NCI-H2227 treated with DMSO at 0.1 percent for 48 hours (cell line): Measurements from ENCODE around the gene RAPGEF4.
A peak's percentile ranks its signal among the peaks of the same experiment; 100 is the strongest.

Experiments
- DNase-seq: peaks from one replicate; lab custom pipeline; 2025; lab: John Stamatoyannopoulos, UW

Gene RAPGEF4

GRCh38 chr2:172823261-172823850, 87.7 kb downstream of the RAPGEF4 start:
- no peak for DNase-seq

DNA sequence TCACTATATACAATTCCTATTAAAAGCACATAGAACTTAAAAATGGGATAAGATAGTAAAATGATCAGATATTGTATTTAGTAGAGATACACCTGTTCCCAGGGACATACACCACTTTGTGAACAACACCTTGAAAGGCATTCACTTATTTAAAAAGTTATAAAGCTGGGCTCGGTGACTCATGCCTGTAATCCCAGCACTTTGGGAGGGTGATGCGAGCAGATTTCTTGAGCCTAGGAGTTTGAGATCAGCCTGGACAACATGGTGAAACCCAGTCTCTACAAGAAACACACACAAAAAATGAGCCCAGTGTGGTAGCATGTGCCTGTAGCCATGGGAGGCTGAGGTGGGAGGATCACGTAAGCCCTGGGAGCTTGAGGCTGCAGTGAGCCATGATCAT, 90.9 kb downstream of the RAPGEF4 start:
- DNase-seq = no peak

DNA sequence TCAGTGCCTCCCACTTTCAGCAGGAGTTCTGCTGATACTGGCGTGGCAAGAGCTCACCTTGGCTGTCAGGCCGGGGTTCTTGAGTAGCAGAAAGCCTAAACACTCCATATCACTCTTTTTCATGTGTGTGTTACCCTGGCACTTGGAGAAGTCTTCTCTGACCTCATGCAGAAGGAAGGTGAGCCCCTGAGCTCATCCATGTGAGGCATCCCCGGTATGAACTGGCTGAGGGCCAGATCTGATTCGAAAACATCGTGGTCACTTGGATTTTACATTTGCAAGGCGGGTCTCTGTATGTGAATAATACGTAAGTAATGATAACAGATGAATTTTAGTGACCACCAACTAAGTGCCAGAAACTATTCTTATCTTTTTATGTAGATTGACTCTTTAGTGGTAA, 93.6 kb downstream of the RAPGEF4 start:
- no peak for DNase-seq

GRCh38 chr2:172830482-172830881, 94.8 kb downstream of the RAPGEF4 start:
- DNase-seq = no peak

DNA sequence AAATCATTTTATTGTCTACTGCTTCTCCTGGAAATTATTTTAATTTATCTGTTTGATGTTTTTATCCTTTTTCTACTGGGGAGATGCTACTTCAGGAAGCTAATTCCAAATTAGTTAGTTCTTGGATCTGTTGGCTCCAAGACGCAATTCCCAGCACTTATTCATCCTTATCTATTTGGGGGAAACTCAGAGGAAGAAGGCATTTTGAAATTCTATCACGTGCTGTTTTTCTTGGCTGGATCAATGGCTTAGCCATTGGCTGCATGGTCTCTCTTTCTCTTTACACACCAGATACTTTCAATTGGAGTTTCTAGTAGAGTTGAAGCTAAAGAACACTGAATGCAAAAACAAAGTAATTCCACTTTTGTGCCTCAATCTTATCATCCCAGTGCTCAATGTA, 98.3 kb downstream of the RAPGEF4 start:
- DNase-seq = no peak

GRCh38 chr2:172834881-172835280, 99.2 kb downstream of the RAPGEF4 start:
- DNase-seq = no peak

DNA sequence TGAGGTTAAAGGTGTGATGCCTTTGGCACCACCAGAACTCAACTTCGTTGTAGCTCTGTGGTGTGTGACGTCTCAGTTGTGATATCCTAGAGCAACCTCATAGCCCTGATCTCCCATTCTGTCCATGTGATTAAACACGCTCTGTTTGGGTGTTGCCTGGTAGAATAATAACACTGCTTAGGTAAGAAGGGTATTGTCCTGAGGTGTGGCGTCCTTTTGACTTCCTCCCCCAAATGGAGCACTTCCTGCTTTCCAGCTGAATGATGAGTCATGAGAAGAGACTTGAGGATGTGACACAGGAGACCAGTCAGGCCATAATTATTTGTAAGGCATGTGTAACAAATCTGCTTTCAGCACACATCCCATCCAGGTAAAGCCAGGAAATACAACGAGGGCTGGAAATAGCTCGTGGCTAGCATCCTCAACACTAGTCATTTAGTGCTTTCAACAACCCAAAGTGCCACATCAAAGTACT, 100.7 kb downstream of the RAPGEF4 start:
- no peak for DNase-seq

DNA sequence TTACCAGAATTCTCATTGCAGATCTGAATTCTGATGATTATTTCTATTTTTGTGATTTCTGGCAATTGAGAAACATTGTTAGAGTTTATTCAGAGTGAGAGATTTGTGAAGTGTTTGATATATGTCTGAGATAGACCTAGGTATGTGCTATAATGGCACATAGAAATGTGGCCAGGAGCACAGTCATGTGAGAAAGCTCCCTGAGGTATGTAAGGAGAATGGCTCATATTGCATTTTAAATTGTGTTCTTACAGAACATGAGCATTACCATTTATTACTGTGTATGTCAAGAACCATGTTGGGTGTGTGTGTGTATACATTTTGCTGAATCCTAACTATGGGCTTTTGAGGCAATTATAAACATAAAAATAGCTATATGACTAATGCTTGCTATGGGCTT, 101.2 kb downstream of the RAPGEF4 start:
- DNase-seq = no peak

DNA sequence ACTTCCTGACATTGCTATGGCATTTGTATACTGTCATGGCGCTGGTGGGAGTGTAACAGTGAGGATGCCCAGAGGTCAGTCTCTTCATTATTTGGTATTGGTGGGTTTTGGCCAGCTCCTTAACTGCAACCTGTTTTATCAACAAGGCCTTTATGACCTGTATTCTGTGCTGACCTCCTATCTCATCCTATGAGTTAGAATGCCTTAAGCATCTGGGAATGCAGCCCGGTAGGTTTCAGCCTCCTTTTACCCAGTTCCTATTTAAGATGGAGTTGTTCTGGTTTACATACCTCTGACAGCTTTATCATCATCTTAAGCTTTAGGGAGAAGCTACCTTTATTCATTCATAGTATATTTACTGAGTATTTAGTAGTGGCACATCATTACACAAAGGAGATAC, 103.8 kb downstream of the RAPGEF4 start:
- no peak for DNase-seq

DNA sequence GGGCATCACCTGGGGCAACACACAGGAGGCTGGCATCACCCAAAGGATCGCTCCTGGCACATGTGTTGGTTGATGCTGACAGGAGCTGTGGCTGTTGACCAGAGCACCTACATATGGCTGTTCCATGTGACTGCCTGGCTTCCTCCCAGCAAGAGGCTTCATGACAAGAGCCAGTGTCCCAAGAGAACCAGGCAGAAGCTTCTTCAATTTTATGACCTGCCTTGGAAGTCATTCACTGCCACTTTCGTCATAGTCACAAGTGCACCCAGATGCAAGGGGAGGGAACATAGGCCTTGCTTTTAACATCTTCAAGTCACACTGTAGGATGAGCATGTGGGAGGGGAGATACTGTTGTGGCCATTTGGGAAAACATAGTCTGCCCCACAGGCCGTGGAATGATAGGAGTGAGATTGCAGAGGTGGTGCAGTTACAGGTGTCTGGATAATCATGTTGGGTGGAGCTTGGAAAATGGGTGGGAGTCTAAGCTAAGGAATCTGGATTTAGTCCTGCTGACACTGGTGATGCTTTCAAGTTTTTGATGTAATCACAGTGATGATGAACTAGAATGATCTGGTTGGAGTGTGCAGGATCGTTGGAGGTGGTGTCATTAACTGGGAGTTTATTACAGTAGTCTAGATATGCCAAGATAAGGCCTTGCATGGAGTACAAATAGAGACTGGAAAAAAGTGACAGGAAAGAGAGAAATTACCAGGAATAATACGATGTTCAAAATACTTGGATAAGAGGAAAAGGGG, 107.0 kb downstream of the RAPGEF4 start:
- DNase-seq = no peak

GRCh38 chr2:172843266-172843582, 107.6 kb downstream of the RAPGEF4 start:
- DNase-seq = no peak

DNA sequence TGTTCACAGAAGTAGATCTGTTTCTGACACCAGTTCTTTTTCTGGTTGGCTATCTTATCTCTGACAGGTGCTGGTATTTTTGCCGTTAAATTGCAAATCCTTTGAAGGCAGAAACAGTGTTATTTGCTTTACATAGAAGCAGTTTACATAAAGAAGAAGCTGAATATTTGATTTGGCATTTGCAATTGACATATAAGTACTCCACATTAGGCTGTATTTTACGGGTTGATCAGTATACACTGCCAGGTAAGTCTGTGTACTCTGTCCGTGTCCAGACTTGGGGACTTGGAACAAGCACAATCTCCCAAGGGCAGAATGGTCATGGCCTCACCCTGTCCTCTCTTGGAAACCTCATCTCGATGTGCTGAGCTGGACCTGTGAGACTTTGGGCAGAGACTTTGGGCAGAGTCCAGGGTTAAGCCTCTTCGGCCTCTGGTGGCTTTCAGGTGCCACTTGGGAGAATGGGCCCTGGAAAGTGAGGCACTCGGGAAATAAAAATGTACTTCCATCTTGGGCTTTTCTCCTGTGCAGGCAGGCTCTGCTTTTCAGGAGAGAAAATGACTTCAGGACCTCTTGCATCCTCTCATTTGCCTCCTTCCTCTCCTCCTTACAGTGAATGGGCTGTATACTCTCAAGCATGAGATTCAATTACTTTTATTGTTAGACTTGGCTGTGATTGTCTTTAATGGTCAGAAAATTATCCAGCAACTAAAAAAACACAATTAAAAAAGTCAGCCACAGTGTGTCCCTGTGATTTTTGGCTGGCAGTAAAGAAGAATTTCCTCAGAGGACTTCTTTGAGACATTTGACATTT, 108.5 kb downstream of the RAPGEF4 start:
- no peak for DNase-seq

DNA sequence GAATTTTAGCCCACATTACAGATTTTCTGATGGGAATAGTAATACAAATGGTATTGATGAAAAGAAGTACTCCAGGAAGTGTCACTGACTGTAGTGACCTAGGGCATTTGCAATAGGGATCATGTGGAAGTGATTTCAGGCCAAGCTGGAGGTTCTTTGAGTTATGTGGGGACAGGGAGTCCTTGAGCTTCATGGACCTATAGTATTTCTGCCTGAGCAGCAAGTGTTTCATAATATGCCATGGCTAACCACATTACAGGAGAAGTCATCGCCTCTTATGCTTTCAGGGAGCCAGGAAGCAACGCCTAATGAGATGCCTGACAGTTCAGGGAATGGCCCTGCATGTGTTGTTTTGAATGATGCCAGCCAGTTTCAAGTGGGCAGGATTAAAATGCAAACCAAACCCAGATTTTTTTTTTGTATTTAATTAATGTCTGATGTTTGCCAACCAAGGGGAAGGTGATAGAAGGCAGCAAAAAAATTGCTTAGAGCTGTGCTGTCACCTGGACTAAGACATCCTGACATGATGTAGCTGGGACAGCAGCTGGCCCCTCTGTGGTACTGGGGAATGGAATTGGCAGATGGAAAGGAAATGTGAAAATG, 109.5 kb downstream of the RAPGEF4 start:
- DNase-seq = no peak

DNA sequence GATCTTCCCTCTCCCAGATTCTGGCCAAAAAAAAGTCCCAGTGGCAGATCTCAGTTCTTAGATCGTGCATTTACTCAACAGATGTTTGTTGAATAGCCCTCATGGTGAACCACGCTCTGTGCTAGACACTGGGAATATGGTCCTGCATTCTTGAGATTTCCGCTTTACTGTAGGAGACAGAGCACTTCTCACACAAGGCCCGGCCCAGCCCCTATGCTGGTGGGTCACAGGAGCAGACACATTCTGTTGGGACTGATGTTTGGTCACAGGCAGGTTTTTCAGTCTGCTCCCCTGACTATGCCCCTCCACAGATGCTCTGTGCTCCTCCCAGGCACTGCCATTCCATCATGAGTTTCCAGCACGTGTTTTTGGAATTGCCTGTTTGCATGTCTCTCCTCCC, 110.9 kb downstream of the RAPGEF4 start:
- no peak for DNase-seq

DNA sequence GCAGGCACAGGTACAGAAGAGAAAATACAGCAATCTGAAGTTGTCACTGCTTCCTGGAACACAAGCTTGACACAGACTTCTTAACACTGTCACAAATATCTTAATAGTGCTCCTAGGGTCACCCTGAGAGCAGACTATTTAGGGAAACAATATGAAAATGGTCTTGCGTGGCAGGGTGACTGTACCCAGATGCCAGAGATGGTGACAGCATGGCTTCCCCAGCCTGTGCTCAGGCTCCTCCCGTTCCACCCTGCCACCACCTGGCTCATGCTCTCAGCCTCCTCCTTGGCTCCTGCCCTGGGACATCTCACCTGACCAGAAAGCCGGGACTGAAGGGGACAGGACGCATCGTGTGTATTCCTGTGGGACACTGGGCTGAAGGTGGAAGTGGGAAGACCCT, 111.5 kb downstream of the RAPGEF4 start:
- no peak for DNase-seq

- no peak for DNase-seq
Measured at GRCh38 chr2:172848519-172848918, 112.9 kb downstream of the RAPGEF4 start.

DNA sequence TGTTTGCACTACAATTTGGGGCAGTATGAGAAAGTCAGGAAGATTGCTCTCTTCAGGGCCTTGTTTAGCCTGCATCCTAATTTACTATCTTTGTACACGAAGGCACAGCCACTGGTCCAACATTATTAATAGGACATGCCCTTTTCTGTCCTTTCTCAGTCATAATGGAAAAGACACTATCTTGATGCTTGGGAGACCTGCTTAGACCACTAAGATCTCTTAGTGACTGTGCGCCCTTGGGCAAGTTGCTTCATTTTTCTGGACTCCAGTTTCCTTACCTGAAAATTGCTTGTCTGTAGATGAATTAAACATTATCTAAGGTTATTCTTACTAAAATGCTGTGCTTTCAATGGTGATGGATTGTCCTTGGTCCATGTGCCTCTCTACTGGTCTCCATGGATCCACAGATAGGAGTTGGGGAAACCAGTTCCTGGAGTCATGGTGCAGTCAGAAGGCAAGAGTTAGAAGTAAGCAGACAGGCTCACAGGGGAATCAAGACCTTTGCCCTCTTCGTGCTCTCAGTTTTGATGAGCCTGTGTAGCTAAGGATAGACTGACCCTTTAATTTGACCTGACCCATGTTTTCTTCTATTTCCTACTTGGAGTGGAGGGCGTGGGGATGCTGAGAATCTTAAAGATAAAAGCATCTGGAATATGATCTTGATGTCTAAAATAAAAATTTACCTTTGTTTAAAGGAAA, 114.0 kb downstream of the RAPGEF4 start:
- no peak for DNase-seq

DNA sequence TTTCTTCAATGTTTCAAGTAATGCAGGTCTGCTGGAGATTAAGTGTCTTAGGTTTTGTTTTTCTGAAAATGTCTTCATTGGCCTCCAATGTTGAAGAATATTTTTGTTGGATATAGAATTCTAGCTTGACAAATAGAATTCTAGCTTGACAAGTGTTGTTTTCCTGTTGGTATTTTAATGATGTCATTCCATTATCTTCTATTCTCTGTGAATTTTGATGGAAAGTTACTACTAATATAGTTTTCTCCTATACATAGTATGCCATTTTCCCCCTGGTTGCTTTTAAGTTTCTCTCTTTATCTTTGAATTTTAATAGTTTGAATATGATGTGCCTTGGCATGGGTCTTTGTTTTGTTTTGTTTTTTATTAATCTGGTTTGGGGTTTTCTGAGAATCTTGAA, 119.9 kb downstream of the RAPGEF4 start:
- no peak for DNase-seq

DNA sequence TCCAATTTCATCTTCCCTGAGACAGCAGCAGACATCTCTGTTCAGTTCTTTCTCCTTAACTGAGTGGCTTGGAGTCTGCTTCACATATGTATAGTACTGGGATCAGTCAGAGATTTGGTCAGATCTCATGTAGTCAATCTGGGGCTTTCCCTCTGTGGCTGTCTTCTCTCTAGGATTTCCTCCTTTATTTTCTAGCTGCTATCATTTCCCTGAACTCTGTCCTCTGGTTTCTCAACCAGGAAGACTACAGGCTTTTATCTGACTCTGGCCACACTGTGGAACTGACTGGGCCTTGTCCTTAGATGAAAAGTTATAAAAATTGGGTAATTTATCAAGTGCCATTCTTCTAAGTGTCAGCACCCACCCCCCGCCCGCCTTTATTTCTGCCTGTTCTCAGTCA, 121.0 kb downstream of the RAPGEF4 start:
- no peak for DNase-seq

DNA sequence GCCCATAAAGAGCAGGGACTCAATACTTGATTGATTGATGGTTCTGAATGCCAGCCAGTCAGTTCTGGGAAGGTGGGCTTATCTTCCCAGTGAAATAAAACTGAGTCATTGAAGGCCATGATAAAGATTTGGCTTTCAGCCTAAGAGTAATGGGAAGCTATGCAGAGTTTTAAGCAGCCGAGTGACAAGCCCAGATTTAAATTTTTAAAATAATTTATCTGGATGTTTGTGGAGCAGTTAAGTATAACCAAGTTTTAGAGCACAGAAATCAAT, 122.8 kb downstream of the RAPGEF4 start:
- DNase-seq = no peak

- DNase-seq = peak; percentile 47
Measured at GRCh38 chr2:172859581-172860335, 124.1 kb downstream of the RAPGEF4 start.

GRCh38 chr2:172860336-172860707, 124.7 kb downstream of the RAPGEF4 start:
- no peak for DNase-seq
